ENCODE measurements around the gene PLD5. TPM values are rescaled to one million over a fixed set of nuclear protein-coding genes. Genes with fewer than 3 reads are reported as not detected.

PLD5 gene
- total RNA-seq, 2 donors from 2014 or later, result 1.8 TPM; not detected in 1

- no peak for TF ChIP-seq CTCF (IDR thresholded peaks at IDR 0.05)
- no peak overlapping the region for H3K27ac ChIP-seq
- H3K4me3 ChIP-seq, result no peak overlapping the region
- DNase-seq (no peak), ATAC-seq (no peak)
- H3K4me1 ChIP-seq, result no peaks in the 10 kb centered on the region
- H3K27me3 ChIP-seq, result no peaks in the 10 kb centered on the region
- 31 to 33% methylated on average over 3 of the region's 3 CpGs for WGBS, 2 donors
- intact Hi-C loops (cut with DNase I), result no loop called here
- H3K36me3 ChIP-seq (replicated peaks in 1 of 2; ENCODE audit: insufficient read depth in 1 of 2, low read depth in 2 of 2), result no peaks in the 10 kb centered on the region
- H3K9me3 ChIP-seq, result no peaks in the 10 kb centered on the region
Measured at GRCh38 chr1:242146652-242147051, 377.8 kb downstream of the PLD5 start.

GRCh38 chr1:242140836-242141235, 383.7 kb downstream of the PLD5 start:
- Histone ChIP-seq H3K27ac (no peak overlapping the region), H3K27me3 (no peaks in the 10 kb centered on the region), H3K36me3 (replicated peaks in 1 of 2; ENCODE audit: insufficient read depth in 1 of 2, low read depth in 2 of 2) (no peaks in the 10 kb centered on the region), H3K4me1 (no peaks in the 10 kb centered on the region), H3K9me3 (no peaks in the 10 kb centered on the region), H3K4me3 (no peak overlapping the region)
- ATAC-seq (no peak), DNase-seq (no peak)
- WGBS, 2 donors, result 43 to 73% methylated on average over 1 of the region's 1 CpG
- intact Hi-C loops (cut with DNase I), result no loop called here
- no peak for TF ChIP-seq POLR2A (IDR thresholded peaks at IDR 0.05)
- TF ChIP-seq CTCF (IDR thresholded peaks at IDR 0.05), result no peak

GRCh38 chr1:242139986-242140385, 384.5 kb downstream of the PLD5 start:
- no peaks in the 10 kb centered on the region for H3K4me1 ChIP-seq
- H3K27ac ChIP-seq, result no peak overlapping the region
- H3K27me3 ChIP-seq, result no peaks in the 10 kb centered on the region
- H3K9me3 ChIP-seq, result no peaks in the 10 kb centered on the region
- intact Hi-C loops (cut with DNase I), result no loop called here
- DNase-seq (no peak), ATAC-seq (no peak)
- no peaks in the 10 kb centered on the region for H3K36me3 ChIP-seq (replicated peaks in 1 of 2; ENCODE audit: insufficient read depth in 1 of 2, low read depth in 2 of 2)
- 31 to 45% methylated on average over 3 to 4 of the region's 4 CpGs for WGBS, 2 donors
- no peak for TF ChIP-seq POLR2A (IDR thresholded peaks at IDR 0.05)
- H3K4me3 ChIP-seq, result no peak overlapping the region

- H3K4me1 ChIP-seq, result no peaks in the 10 kb centered on the region
- 44 to 51% methylated on average over 6 of the region's 6 CpGs for WGBS, 2 donors
- intact Hi-C loops (cut with DNase I), result no loop called here
- H3K27me3 ChIP-seq, result no peaks in the 10 kb centered on the region
- no peak overlapping the region for H3K4me3 ChIP-seq
- DNase-seq, result peak in 1 of 4 donors; percentile 3
- ATAC-seq, result no peak
- TF ChIP-seq POLR2A (IDR thresholded peaks at IDR 0.05) (no peak), CTCF (IDR thresholded peaks at IDR 0.05) (no peak)
- no peaks in the 10 kb centered on the region for H3K36me3 ChIP-seq (replicated peaks in 1 of 2; ENCODE audit: insufficient read depth in 1 of 2, low read depth in 2 of 2)
- no peak overlapping the region for H3K27ac ChIP-seq
- no peaks in the 10 kb centered on the region for H3K9me3 ChIP-seq
Measured at GRCh38 chr1:242139442-242139841, 385.1 kb downstream of the PLD5 start.

- TF ChIP-seq POLR2A (IDR thresholded peaks at IDR 0.05) (no peak), CTCF (IDR thresholded peaks at IDR 0.05) (no peak)
- ATAC-seq (no peak), DNase-seq (no peak)
- intact Hi-C loops (cut with DNase I), result no loop called here
- Histone ChIP-seq H3K4me1 (no peaks in the 10 kb centered on the region), H3K4me3 (no peak overlapping the region), H3K27me3 (no peaks in the 10 kb centered on the region), H3K36me3 (replicated peaks in 1 of 2; ENCODE audit: insufficient read depth in 1 of 2, low read depth in 2 of 2) (no peaks in the 10 kb centered on the region), H3K27ac (no peak overlapping the region), H3K9me3 (no peaks in the 10 kb centered on the region)
- 38 to 46% methylated on average over 3 of the region's 3 CpGs for WGBS, 2 donors
Measured at GRCh38 chr1:242133796-242134195, 390.7 kb downstream of the PLD5 start.

Measured in body of pancreas (tissue), 4 donors.